Measurements from ENCODE around the gene ADCY3. TPM values are rescaled to one million over a fixed set of nuclear protein-coding genes. Genes with fewer than 3 reads are reported as not detected.

The ADCY3 gene
- total and polyA plus RNA-seq, 2 donors from 2014 or later, result 21.1 to 44.6 TPM

DNA sequence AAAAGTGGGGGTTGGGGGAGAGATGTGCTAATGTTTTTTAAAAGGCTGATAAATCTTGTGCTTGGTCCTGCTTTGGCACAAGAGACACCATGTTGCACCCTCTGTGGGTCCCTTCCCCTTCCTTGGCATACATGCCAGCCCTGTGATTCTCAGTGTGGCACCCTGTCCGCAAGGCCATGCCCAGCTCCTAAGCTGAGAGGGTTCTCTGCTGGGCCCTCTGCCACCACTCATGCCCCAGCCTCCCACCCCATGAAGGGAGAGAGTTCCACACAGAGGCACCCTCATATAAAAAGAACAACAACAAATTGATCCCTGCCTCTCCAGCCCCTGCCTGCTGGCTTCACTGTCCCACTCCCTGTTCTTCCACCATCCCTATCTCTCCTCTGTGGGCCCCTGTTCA, 2.5 kb upstream of the ADCY3 start:
- H3K9ac ChIP-seq (ENCODE audit: low read length in 3 of 3), result no peak overlapping the region
- H3K27me3 ChIP-seq (ENCODE audit: control insufficient read depth, insufficient read depth, low read length), result no peaks in the 10 kb centered on the region
- H3K4me1 ChIP-seq (ENCODE audit: control insufficient read depth in 2 of 3, insufficient read depth in 2 of 3, low read depth in 1 of 3, low read length in 3 of 3), result peaks cover 0 to 2% (median 0%) of the 10 kb centered on the region in 3 donors
- H3K36me3 ChIP-seq (ENCODE audit: control insufficient read depth in 2 of 3, insufficient read depth in 3 of 3, low read length in 3 of 3), result no peaks in the 10 kb centered on the region
- FAIRE-seq (no peak), DNase-seq (no peak)
- intact Hi-C loops (cut with DNase I), result no loop called here
- TF ChIP-seq, protein P1, sequence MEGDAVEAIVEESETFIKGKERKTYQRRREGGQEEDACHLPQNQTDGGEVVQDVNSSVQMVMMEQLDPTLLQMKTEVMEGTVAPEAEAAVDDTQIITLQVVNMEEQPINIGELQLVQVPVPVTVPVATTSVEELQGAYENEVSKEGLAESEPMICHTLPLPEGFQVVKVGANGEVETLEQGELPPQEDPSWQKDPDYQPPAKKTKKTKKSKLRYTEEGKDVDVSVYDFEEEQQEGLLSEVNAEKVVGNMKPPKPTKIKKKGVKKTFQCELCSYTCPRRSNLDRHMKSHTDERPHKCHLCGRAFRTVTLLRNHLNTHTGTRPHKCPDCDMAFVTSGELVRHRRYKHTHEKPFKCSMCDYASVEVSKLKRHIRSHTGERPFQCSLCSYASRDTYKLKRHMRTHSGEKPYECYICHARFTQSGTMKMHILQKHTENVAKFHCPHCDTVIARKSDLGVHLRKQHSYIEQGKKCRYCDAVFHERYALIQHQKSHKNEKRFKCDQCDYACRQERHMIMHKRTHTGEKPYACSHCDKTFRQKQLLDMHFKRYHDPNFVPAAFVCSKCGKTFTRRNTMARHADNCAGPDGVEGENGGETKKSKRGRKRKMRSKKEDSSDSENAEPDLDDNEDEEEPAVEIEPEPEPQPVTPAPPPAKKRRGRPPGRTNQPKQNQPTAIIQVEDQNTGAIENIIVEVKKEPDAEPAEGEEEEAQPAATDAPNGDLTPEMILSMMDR (IDR thresholded peaks at IDR 0.05; ENCODE audit: borderline replicate concordance, extremely low read depth, insufficient read depth), result no peak
- H3K27ac ChIP-seq (ENCODE audit: low read depth in 2 of 2, low read length in 2 of 2), result no peak overlapping the region
- H3K4me3 ChIP-seq (ENCODE audit: low read length in 3 of 3), result no peak overlapping the region
- H3K9me3 ChIP-seq (ENCODE audit: control insufficient read depth in 2 of 3, insufficient read depth in 1 of 3, low read length in 3 of 3), result peaks cover 0 to 1% (median 0%) of the 10 kb centered on the region in 3 donors

DNA sequence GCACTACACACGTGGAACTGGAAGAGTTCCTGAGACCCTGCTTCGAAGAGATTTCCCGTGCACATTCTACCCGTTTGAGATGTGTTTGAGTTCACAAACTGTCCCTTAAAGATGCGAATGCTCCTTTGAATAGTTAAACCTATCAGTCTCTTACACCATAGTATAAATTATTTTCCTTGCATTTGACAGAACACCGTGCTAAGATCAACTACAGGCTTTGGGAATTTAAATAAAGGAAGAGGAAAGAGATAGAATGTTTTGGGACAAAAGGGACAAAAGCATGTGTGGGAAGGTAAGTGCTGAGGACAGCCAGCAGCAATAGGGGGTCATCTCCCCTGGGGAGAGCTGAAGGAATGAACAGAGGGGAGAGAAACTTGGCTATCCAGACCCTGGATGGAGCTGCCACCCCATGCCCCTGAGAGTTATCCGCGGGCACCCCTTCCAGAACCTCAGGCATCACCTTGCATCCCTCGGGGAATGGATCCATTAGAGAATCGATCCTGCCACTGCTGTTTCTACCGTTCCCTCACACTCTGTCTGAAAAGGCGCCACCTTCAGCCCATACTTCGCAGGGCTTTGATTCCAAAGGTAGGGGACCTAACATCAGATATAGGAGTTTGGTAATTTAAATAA, 888 bp upstream of the ADCY3 start:
- Histone ChIP-seq H3K4me1 (ENCODE audit: control insufficient read depth in 2 of 3, insufficient read depth in 2 of 3, low read depth in 1 of 3, low read length in 3 of 3) (peaks cover 0 to 2% (median 0%) of the 10 kb centered on the region in 3 donors), H3K9me3 (ENCODE audit: control insufficient read depth in 2 of 3, insufficient read depth in 1 of 3, low read length in 3 of 3) (peaks cover 0 to 1% (median 0%) of the 10 kb centered on the region in 3 donors), H3K9ac (ENCODE audit: low read length in 3 of 3) (no peak overlapping the region), H3K27ac (ENCODE audit: low read depth in 2 of 2, low read length in 2 of 2) (no peak overlapping the region), H3K4me3 (ENCODE audit: low read length in 3 of 3) (peak overlapping the region in 2 of 3 donors; percentile 9 to 48), H3K27me3 (ENCODE audit: control insufficient read depth, insufficient read depth, low read length) (no peaks in the 10 kb centered on the region), H3K36me3 (ENCODE audit: control insufficient read depth in 2 of 3, insufficient read depth in 3 of 3, low read length in 3 of 3) (no peaks in the 10 kb centered on the region)
- DNase-seq (no peak), FAIRE-seq (no peak)
- intact Hi-C loops (cut with DNase I), result no loop called here
- TF ChIP-seq, protein P1 (IDR thresholded peaks at IDR 0.05; ENCODE audit: borderline replicate concordance, extremely low read depth, insufficient read depth), result no peak

DNA sequence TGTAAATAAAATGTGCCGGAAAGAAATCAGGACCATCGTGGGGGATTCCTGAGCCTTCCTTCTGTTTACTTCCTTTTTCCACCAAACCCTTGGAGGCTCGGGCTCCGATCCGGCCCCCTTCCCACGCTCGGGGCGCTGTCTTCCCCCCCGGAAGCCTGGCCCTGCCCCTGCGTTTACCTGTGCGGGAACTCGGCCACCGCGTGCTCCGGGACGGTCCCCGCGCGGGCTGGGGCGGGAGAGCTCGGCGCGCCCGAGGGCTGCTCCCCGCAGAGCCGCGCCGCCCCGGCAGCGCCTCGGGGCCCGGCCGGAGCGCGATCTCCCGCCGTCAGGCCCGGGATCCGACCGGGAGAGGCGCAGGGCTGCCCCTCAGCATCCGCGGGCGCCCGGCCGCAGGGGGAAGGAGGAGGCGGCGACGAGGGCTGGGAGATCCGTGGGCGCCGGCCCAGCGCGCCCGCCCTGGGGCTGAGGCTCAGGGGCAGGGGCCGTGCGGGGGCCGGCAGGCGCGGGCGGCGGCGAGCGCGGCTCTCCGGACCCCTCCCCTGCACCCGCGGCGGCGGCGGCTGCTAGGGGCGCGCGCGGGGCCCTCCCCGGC, 435 bp downstream of the ADCY3 start:
- peak overlapping the region; percentile 44 to 51 (median 50) for H3K4me3 ChIP-seq (ENCODE audit: low read length in 3 of 3)
- peak in 1 of 5 donors; percentile 28 for DNase-seq
- no peaks in the 10 kb centered on the region for H3K27me3 ChIP-seq (ENCODE audit: control insufficient read depth, insufficient read depth, low read length)
- FAIRE-seq, result no peak
- no peaks in the 10 kb centered on the region for H3K36me3 ChIP-seq (ENCODE audit: control insufficient read depth in 2 of 3, insufficient read depth in 3 of 3, low read length in 3 of 3)
- intact Hi-C loops (cut with DNase I), result no loop called here
- H3K4me1 ChIP-seq (ENCODE audit: control insufficient read depth in 2 of 3, insufficient read depth in 2 of 3, low read depth in 1 of 3, low read length in 3 of 3), result peaks cover 0 to 2% (median 0%) of the 10 kb centered on the region in 3 donors
- no peaks in the 10 kb centered on the region for H3K9me3 ChIP-seq (ENCODE audit: control insufficient read depth in 2 of 3, insufficient read depth in 1 of 3, low read length in 3 of 3)
- H3K9ac ChIP-seq (ENCODE audit: low read length in 3 of 3), result peak overlapping the region in 2 of 3 donors; percentile 33 to 48
- H3K27ac ChIP-seq (ENCODE audit: low read depth in 2 of 2, low read length in 2 of 2), result peak overlapping the region in 1 of 2 donors; percentile 49
- TF ChIP-seq, protein P1 (IDR thresholded peaks at IDR 0.05; ENCODE audit: borderline replicate concordance, extremely low read depth, insufficient read depth), result no peak
